ENCODE data around the gene FOXO6.

The FOXO6 gene

DNA sequence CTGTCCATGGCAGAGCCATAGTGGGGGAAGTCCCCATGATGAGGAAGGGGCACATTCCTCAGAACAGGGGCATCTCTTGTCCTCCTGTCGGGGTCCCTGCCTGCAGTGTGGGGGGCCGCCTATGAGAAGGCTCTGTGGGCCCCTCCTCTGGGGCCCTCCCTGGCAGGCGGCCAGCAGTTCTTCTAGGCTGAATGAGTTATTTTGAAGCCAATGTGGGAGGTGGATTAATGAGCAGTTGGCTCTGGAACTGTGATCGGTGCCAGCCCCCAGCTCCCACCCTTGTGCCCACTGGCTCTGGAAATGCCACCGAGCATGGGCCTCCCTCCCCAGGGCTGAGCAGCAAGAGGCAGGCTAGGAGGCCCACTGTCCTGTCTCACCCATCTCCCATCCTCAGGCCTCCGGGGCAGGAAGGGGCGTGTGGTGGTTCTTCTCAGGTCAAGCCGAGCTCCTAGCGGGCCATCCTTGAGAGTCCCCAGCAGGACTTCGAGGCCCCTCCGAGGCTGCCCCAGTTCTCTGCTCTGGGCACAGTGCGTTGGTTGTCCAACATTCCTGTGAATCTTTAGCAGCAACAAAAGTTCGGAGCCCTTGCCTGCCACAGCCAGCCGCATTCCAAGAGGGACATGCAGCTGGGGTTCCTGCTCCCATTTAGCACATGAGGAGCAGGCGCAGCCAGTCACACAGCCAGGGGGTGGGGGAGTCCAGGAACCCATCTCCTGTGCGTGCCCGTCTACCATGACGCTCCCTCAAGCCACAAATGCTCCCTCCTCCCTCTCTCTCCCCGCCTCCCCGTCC is 66.1 kb downstream of the FOXO6 start:
- DNase-seq (ENCODE audit: low spot score), result no peak

DNA sequence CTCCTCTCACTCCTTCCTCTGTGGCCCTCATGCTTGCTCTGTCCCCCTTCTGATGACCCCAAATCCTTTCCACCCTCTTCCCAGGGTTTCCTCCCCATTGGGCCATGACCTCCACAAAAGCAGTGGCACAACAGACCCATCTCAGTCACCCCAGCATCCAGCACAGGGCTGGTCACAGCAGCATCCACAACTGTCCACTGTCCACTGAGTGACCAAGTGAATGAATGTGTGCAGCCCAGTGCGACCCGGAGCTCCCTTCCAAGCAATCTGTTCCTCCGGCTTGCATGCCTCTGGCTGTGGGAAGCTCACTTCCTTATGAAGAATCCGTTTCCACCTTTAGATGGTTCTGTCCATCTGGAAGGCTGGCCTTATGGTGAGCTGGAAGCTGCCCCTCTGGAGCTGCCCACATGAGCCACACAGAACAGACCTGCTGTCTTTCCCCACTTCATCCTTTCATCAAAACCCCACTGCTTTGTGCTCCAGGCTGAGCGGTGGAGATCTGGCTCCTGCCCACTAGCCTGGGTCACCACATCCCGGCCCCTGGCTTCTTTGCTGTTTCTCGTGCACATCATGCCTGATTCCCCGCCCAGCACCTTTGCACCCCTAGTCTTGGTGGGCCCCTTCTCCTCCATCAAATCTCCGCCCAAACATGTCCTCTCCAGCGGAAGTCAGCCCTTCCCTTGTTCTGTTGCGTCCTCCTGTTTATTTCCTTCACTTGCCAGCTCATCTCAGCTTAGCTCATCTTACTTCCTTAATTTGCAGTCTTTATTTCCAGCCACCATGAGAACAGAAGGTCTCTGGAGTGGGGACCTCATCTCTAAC is 66.9 kb downstream of the FOXO6 start:
- no peak for DNase-seq (ENCODE audit: low spot score)

DNA sequence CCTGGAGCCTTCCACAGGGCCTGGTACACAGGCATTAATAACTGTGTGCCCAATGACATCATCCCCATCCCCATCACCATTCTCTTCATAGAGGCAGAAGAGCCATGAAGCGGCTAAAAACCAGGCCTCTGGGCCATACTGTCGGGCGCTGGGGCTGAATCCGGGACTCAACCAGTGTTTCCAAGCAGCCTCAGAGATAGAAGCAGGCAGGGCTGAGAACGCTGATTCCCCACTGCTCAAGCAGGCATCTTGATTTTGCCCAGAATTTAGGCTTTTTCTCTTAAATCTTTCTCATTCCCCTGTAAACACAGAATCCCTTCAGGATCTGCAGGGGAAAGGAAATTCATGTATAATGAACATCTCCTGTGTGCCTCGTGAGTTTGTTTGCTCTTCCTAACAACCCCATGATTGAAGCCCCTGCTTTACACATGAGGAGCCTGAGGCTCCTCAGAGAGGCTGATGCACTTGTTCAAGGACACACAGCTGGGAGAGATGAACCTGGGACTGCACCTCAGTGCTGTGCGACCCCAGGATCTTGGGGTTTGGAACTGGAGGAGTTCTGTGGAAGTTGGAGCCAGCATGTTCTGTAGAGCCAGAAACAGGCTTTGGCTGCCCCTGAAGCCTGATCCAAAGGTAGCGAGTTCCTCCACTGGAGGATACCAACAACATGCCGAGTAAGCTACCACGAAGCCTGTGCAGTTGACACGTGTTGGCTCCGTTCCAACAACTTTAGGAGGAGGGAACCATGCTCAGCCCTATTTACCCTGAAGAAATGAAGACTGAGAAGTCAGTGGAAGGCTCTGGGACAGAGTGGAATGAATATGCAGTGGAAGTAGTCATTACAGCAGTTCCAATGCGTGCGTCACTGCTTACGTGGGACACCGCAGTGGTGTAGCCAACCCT is 67.8 kb downstream of the FOXO6 start:
- no peak for DNase-seq (ENCODE audit: low spot score)

DNA sequence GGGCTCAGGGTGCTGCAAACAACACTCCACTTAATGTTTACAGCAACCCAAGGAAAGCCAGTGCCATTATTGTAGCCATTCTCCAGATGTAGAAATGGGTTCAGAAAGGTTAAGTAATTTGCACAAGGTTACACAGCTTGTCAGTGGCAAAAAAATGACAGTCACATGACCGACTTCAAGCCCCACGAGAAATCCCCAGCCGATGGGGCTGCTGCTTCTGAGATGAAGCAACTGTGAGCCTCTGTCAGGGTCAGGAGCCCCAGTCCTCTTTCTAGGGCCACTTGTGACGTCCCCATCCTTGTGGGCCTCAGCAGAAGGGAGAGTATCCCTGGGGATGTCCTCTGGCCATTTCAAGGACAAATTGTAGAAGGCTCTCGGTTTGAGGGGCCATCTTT is 68.4 kb downstream of the FOXO6 start:
- DNase-seq (ENCODE audit: low spot score), result no peak

DNA sequence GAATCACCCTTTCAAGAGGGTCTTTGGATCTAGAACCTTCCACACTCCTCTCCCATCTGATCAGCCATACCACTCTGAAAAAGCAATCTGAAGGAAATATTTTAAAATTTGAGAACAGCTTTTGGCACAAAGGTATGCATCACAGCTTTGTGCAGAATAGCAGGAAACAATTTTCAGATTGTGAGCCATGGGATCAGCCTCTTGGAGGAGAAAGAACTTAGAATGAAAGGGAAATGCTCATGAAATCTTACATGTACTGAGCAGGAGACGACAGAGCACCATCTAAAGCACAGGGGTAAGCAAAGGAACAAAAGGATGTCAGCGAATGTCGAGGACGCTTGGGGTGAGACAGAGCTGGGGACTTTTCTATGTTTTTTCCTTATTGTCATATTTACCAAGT is 68.8 kb downstream of the FOXO6 start:
- DNase-seq (ENCODE audit: low spot score), result no peak

DNA sequence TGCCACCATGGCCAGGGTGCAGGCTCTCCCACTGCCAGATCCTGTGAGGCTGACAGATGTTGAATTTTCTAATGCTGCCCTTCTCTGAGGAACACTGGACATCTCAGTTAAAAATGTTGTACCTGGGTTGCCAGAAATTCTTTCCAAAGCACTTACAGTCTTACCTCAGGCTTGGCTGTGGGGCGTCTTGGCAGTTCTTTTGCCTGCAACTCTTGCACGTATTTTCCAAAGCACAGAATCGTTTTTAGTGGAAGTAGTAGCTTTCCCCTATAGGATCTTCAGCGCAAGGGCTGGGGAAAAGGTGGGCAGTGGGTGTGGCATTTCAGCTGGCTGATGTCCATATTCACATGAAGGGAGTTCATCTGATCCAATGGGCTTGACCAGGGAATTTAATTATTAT is 69.3 kb downstream of the FOXO6 start:
- DNase-seq (ENCODE audit: low spot score), result no peak

DNA sequence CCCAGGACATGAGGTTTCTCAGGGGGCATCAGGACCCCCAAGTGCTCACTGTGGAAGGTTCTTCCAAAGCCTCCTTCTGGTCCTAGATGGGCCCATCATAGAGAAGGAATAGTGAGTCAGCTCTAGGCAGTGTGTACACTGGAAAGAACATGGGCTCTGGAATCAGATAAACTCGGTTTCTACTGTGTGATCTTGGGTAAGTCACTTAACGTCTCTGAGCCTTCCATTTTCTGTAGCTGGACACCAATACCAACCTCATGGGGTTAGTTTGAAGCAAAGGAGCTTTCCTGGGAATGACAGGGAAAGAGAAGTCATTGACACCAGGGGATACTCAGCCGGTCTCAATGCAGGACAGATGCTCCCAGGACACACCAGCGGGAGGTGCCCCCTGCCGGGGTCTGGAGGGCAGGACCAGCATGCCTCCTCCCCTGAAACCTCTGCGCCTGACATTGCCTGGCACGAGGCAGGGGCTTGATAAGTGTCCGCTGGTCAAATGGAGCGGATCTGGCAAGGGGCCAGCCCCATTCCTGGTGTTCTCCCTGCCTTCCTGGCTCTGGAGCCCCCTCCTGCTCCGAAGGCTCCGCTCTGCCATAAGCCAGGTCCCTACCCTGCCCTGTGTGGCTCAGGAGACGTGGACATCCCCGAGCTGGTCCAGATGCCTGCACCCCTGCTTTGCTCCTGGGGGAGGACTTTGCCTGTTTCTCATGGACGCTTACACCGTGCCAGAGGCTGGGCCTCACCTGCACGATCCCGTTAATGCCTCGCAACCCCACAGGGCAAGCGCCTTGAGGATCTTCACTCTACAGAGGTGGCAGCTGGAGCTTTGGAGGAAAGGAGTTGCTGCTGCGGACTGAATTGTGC is 70.5 kb downstream of the FOXO6 start:
- no peak for DNase-seq (ENCODE audit: low spot score)

Data from NAMALWA (cell line).